HCT116 (cell line): ENCODE data around the gene LCNL1. TPM values are rescaled to one million over a fixed set of nuclear protein-coding genes. Genes with fewer than 3 reads are reported as not detected.

Experiments used
- ATAC-seq: fragments of 200-7000 bp; cut with Tn5 transposase; 2 replicates; pipeline ENCODE4 v1.9.1; 2020; ENCODE audit warnings: mild to moderate bottlenecking, moderate library complexity
- BruUV-seq: library from RNA; stranded (reverse); fragments of 400-500 nt; replicated peaks from 2 replicates; lab custom pipeline; 2021; lab: Mats Ljungman, UMichigan
- CTCF ChIA-PET: fragments of 300-600 bp; sonication (Branson Sonifier 250); formaldehyde crosslinking; loops from one replicate; lab custom pipeline; 2021; ENCODE audit warnings: antibody characterized with exemption; lab: Charles Lee
- POLR2A ChIA-PET: fragments of 300-600, 350-600 bp; sonication (Branson Sonifier 250); formaldehyde crosslinking; loops from one replicate; lab custom pipeline; 2021; ENCODE audit warnings: antibody characterized with exemption; lab: Charles Lee
- RAD21 ChIA-PET, 2 experiments: fragments of 300-600 bp; sonication (Branson Sonifier 250); formaldehyde crosslinking; loops; one replicate each; lab custom pipeline; 2023; ENCODE audit warnings: low total read pairs in 2 of 2; ENCODE audit not compliant: uncharacterized antibody in 2 of 2, unreplicated experiment in 2 of 2, low non-redundant PET in 1 of 2; lab: Charles Lee
- DNase-seq: peaks from one replicate; pipeline ENCODE4 v3.0.0-alpha.2; 2010; ENCODE audit warnings: low read depth, low spot score
- H2AFZ ChIP-seq: fragments of 200-600 bp; shearing (Covaris generic), sonication (generic); 2 replicates; pipeline ENCODE4 v1.6.1; 2017; ENCODE audit warnings: low read depth, mixed run types, mixed read lengths, antibody characterized with exemption, low read length; ENCODE audit not compliant: poor library complexity, severe bottlenecking
- H3K27ac ChIP-seq: 2 replicates; pipeline ENCODE4 v1.5.1; 2012; ENCODE audit warnings: low read depth, low read length
- H3K27me3 ChIP-seq: fragments of 200-600 bp; sonication (generic); 2 replicates; pipeline ENCODE4 v1.6.1; 2016; ENCODE audit warnings: mixed run types, low read length, mixed read lengths; ENCODE audit not compliant: insufficient read depth
- H3K36me3 ChIP-seq, 2 experiments: fragments of 200-500 bp in 1 of 2; fragments of 200-600 bp in 1 of 2; sonication (Bioruptor generic) in 1 of 2; sonication (generic) in 1 of 2; 2 replicates each; pipeline versions ENCODE4 v1.5.1 to v1.6.1; 2014 to 2016; ENCODE audit warnings: low read length in 2 of 2, inconsistent platforms in 1 of 2, mixed read lengths in 1 of 2, mixed run types in 1 of 2; ENCODE audit not compliant: insufficient read depth in 2 of 2, control insufficient read depth in 1 of 2
- H3K4me1 ChIP-seq, 2 experiments: fragments of 200-600 bp in 1 of 2; sonication (generic) in 1 of 2; 2 replicates each; pipeline versions ENCODE4 v1.5.1 to v1.6.1; 2012 to 2017; ENCODE audit warnings: low read length in 2 of 2, inconsistent platforms in 1 of 2, mild to moderate bottlenecking in 1 of 2, mixed read lengths in 1 of 2, mixed run types in 1 of 2, moderate library complexity in 1 of 2; ENCODE audit not compliant: insufficient read depth in 2 of 2, control insufficient read depth in 1 of 2
- H3K4me2 ChIP-seq: fragments of 200-600 bp; sonication (generic); 2 replicates; pipeline ENCODE4 v1.6.1; 2017; ENCODE audit warnings: mixed run types, low read length, mixed read lengths
- H3K4me3 ChIP-seq, 2 experiments: fragments of 200-600 bp in 1 of 2; sonication (generic) in 1 of 2; replicated peaks in 1 of 2; 2 replicates each; pipeline ENCODE4 v1.5.1; 2011 to 2016; ENCODE audit warnings: low read length in 2 of 2, control low read depth in 1 of 2, low read depth in 1 of 2, mild to moderate bottlenecking in 1 of 2, mixed read lengths in 1 of 2, mixed run types in 1 of 2
- H3K79me2 ChIP-seq: fragments of 200-600 bp; sonication (generic); 2 replicates; pipeline ENCODE4 v1.6.1; 2017; ENCODE audit warnings: mild to moderate bottlenecking, mixed run types, low read length, moderate library complexity, mixed read lengths; ENCODE audit not compliant: insufficient read depth
- H3K9ac ChIP-seq: fragments of 200-600 bp; sonication (generic); 2 replicates; pipeline ENCODE4 v1.6.1; 2016; ENCODE audit warnings: low read length, mixed read lengths
- H3K9me2 ChIP-seq: fragments of 200-600 bp; sonication (generic), shearing (Covaris generic); 2 replicates; pipeline ENCODE4 v1.6.1; 2017; ENCODE audit warnings: mixed run types, mild to moderate bottlenecking, moderate library complexity; ENCODE audit not compliant: insufficient read depth
- H3K9me3 ChIP-seq, 2 experiments: fragments of 200-500 bp in 1 of 2; fragments of 200-600 bp in 1 of 2; sonication (Bioruptor generic) in 1 of 2; sonication (generic) in 1 of 2; 2 replicates each; pipeline ENCODE4 v1.6.1; 2014 to 2017; ENCODE audit warnings: low read length in 2 of 2, mixed read lengths in 2 of 2, inconsistent platforms in 1 of 2, low read depth in 1 of 2, mild to moderate bottlenecking in 1 of 2, mixed run types in 1 of 2, moderate library complexity in 1 of 2; ENCODE audit not compliant: control insufficient read depth in 1 of 2, insufficient read depth in 1 of 2
- H4K20me1 ChIP-seq: fragments of 200-600 bp; sonication (generic), shearing (Covaris generic); 2 replicates; pipeline ENCODE4 v1.6.1; 2017; ENCODE audit warnings: mixed run types, mild to moderate bottlenecking, moderate library complexity; ENCODE audit not compliant: insufficient read depth
- ATF3 ChIP-seq: IDR thresholded peaks from 2 replicates; pipeline ENCODE4 v1.6.1; 2012
- CBX3 ChIP-seq: IDR thresholded peaks from 2 replicates; pipeline ENCODE4 v1.6.1; 2012; ENCODE audit warnings: low read depth
- CEBPB ChIP-seq: IDR thresholded peaks from 2 replicates; pipeline ENCODE4 v1.6.1; 2012; ENCODE audit warnings: low read depth
- CTCF ChIP-seq, 3 experiments: fragments of 200-600 bp in 1 of 3; sonication (generic) in 1 of 3; IDR thresholded peaks in 2 of 3; conservative IDR thresholded peaks in 1 of 3; 2 replicates each; pipeline ENCODE4 v1.5.1; 2012 to 2017; ENCODE audit warnings: low read depth in 2 of 3, low read length in 2 of 3, antibody characterized with exemption in 1 of 3, borderline replicate concordance in 1 of 3, control low read depth in 1 of 3, mild to moderate bottlenecking in 1 of 3, mixed read lengths in 1 of 3, mixed run types in 1 of 3, moderate library complexity in 1 of 3; ENCODE audit not compliant: insufficient read depth in 1 of 3
- EZH2 ChIP-seq: fragments of 200-600 bp; sonication (generic); IDR thresholded peaks from 2 replicates; pipeline ENCODE4 v1.6.1; 2017; ENCODE audit warnings: antibody characterized with exemption, mixed run types
- EZH2phosphoT487 ChIP-seq: fragments of 200-600 bp; IDR thresholded peaks from 2 replicates; pipeline ENCODE4 v1.6.1; 2018; ENCODE audit warnings: antibody characterized with exemption, borderline replicate concordance
- FOSL1 ChIP-seq: IDR thresholded peaks from 2 replicates; pipeline ENCODE4 v1.6.1; 2012; ENCODE audit warnings: low read depth
- JUND ChIP-seq: IDR thresholded peaks from 2 replicates; pipeline ENCODE4 v1.6.1; 2012
- MAX ChIP-seq: IDR thresholded peaks from 2 replicates; pipeline ENCODE4 v1.6.1; 2012
- POLR2A ChIP-seq: IDR thresholded peaks from 2 replicates; pipeline ENCODE4 v1.7.0; 2011; ENCODE audit warnings: borderline replicate concordance; ENCODE audit not compliant: insufficient read depth, insufficient read length; ENCODE audit errors: extremely low read depth
- SIN3A ChIP-seq: IDR thresholded peaks from 2 replicates; pipeline ENCODE4 v1.6.1; 2012; ENCODE audit warnings: low read depth
- SRF ChIP-seq: IDR thresholded peaks from 2 replicates; pipeline ENCODE4 v1.6.1; 2012; ENCODE audit warnings: low read depth
- YY1 ChIP-seq: IDR thresholded peaks from 2 replicates; pipeline ENCODE4 v1.6.1; 2011; ENCODE audit warnings: low read length, low read depth, moderate library complexity, mild to moderate bottlenecking; ENCODE audit not compliant: insufficient replicate concordance; ENCODE audit errors: extremely low read depth
- ZBTB33 ChIP-seq: IDR thresholded peaks from 2 replicates; pipeline ENCODE4 v1.6.1; 2011; ENCODE audit warnings: mild to moderate bottlenecking, low read length, moderate library complexity; ENCODE audit not compliant: insufficient replicate concordance; ENCODE audit errors: extremely low read depth
- ZFX ChIP-seq: fragments of 450-650 bp; IDR thresholded peaks from 2 replicates; pipeline ENCODE4 v1.6.1; 2017
- ZNF274 ChIP-seq: fragments of 200-500 bp; sonication (Bioruptor generic); IDR thresholded peaks from 2 replicates; pipeline ENCODE4 v1.6.1; 2014; ENCODE audit warnings: mild to moderate bottlenecking, low read depth, low read length, inconsistent platforms
- intact Hi-C: fragments of 100-400 bp; cut with micrococcal nuclease; formaldehyde crosslinking; loops from 2 replicates; pipeline ENCODE4 v1.10.0; 2022
- total RNA-seq: library from RNA; stranded (reverse); gene quantifications from one replicate; pipeline ENCODE4 v1.2.1, GENCODE V29; 2021; ENCODE audit not compliant: unreplicated experiment

The LCNL1 gene
- total RNA-seq, 1 experiment from 2014 or later = 0.44 TPM

GRCh38 chr9:137006116-137007003, 23.6 kb downstream of the LCNL1 start (continued):
- TF ChIP-seq CTCF (IDR thresholded peaks at IDR 0.05 in 2 of 3, conservative IDR thresholded peaks at IDR 0.05 in 1 of 3; ENCODE audit: borderline replicate concordance in 1 of 3, insufficient read depth in 1 of 3, low read depth in 2 of 3, low read length in 2 of 3) (no peak), YY1 (no peak)

GRCh38 chr9:137007108-137007815, 24.5 kb downstream of the LCNL1 start:
- no TSS peak for BruUV-seq
- ChIA-PET CTCF (no interaction called here), RAD21 (no interaction called here), POLR2A (no interaction called here)
- H3K27me3 ChIP-seq = no peaks in the 10 kb centered on the region
- no peak overlapping the region for H2AFZ ChIP-seq
- DNase-seq (no peak), ATAC-seq (no peak)
- H3K9ac ChIP-seq = no peak overlapping the region
- H3K27ac ChIP-seq = no peak overlapping the region
- H4K20me1 ChIP-seq = no peaks in the 10 kb centered on the region
- H3K4me3 ChIP-seq = no peak overlapping the region
- H3K4me1 ChIP-seq = no peaks in the 10 kb centered on the region
- no peak overlapping the region for H3K4me2 ChIP-seq
- no peaks in the 10 kb centered on the region for H3K79me2 ChIP-seq
- H3K9me2 ChIP-seq = no peaks in the 10 kb centered on the region
- H3K36me3 ChIP-seq = peaks cover 3 to 6% of the 10 kb centered on the region in 2 experiments; a peak in 3 of 4 replicates
- intact Hi-C loops = no loop called here
- H3K9me3 ChIP-seq = peaks cover 0 to 4% of the 10 kb centered on the region in 2 experiments; a peak in 1 of 4 replicates
- TF ChIP-seq YY1 (no peak), SRF (no peak), ATF3 (no peak), MAX (no peak), CBX3 (no peak), CEBPB (no peak), FOSL1 (no peak), SIN3A (no peak), ZFX (no peak), ZNF274 (no peak), EZH2 (no peak), EZH2phosphoT487 (no peak), CTCF (IDR thresholded peaks at IDR 0.05 in 2 of 3, conservative IDR thresholded peaks at IDR 0.05 in 1 of 3; ENCODE audit: borderline replicate concordance in 1 of 3, insufficient read depth in 1 of 3, low read depth in 2 of 3, low read length in 2 of 3) (no peak), ZBTB33 (no peak), JUND (no peak), POLR2A (no peak)
